Epithelial cell of esophagus (primary cell): ENCODE results near the gene PLEKHG3.

ENCODE experiments used
- DNase-seq: peaks from one replicate; pipeline ENCODE4 v3.0.0; 2010; ENCODE audit warnings: low read depth
- H3K4me3 ChIP-seq: 2 replicates; pipeline ENCODE4 v1.5.1; 2011; ENCODE audit warnings: mild to moderate bottlenecking, low read length, control low read depth
- CTCF ChIP-seq: IDR thresholded peaks from 2 replicates; pipeline ENCODE4 v1.5.1; 2011; ENCODE audit warnings: low read depth, mild to moderate bottlenecking, low read length, control low read depth, inconsistent platforms; ENCODE audit not compliant: insufficient read depth; ENCODE audit errors: missing control alignments

Gene PLEKHG3

GRCh38 chr14:64680714-64681065 lies 23.5 kb upstream of the PLEKHG3 start:
- no peak for DNase-seq
- TF ChIP-seq CTCF, result no peak

GRCh38 chr14:64681796-64682710 lies 22.2 kb upstream of the PLEKHG3 start:
- DNase-seq, result peak; percentile 83
- no peak overlapping the region for H3K4me3 ChIP-seq

More at GRCh38 chr14:64680714-64681065, 23.5 kb upstream of the PLEKHG3 start:
- H3K4me3 ChIP-seq, result no peak overlapping the region

GRCh38 chr14:64682843-64683242 lies 21.4 kb upstream of the PLEKHG3 start:
- TF ChIP-seq CTCF, result no peak
- no peak overlapping the region for H3K4me3 ChIP-seq
- DNase-seq, result no peak

More at GRCh38 chr14:64681796-64682710, 22.2 kb upstream of the PLEKHG3 start:
- peak; percentile 68 for TF ChIP-seq CTCF

GRCh38 chr14:64683264-64683663 lies 21.0 kb upstream of the PLEKHG3 start:
- DNase-seq, result no peak
- no peak overlapping the region for H3K4me3 ChIP-seq
- TF ChIP-seq CTCF, result no peak

- no peak for TF ChIP-seq CTCF
- no peak for DNase-seq
- no peak overlapping the region for H3K4me3 ChIP-seq
These were observed 20.1 kb upstream of the PLEKHG3 start for GRCh38 chr14:64684091-64684490.

GRCh38 chr14:64685371-64686281 lies 18.6 kb upstream of the PLEKHG3 start:
- DNase-seq, result no peak
- TF ChIP-seq CTCF, result no peak

GRCh38 chr14:64686282-64686615 lies 18.0 kb upstream of the PLEKHG3 start:
- H3K4me3 ChIP-seq, result no peak overlapping the region
- no peak for TF ChIP-seq CTCF
- no peak for DNase-seq

More at GRCh38 chr14:64685371-64686281, 18.6 kb upstream of the PLEKHG3 start:
- no peak overlapping the region for H3K4me3 ChIP-seq
